NCI-H1436 (cell line): ENCODE results near the gene STK32A.
"Not testable (repeated sequence)": the region's sequence is repeated elsewhere in the genome, so short reads cannot be mapped to it uniquely, and the experiment has no call there.

Experiments used
- DNase-seq: peaks from one replicate; lab custom pipeline; 2025; lab: John Stamatoyannopoulos, UW

STK32A gene

DNA sequence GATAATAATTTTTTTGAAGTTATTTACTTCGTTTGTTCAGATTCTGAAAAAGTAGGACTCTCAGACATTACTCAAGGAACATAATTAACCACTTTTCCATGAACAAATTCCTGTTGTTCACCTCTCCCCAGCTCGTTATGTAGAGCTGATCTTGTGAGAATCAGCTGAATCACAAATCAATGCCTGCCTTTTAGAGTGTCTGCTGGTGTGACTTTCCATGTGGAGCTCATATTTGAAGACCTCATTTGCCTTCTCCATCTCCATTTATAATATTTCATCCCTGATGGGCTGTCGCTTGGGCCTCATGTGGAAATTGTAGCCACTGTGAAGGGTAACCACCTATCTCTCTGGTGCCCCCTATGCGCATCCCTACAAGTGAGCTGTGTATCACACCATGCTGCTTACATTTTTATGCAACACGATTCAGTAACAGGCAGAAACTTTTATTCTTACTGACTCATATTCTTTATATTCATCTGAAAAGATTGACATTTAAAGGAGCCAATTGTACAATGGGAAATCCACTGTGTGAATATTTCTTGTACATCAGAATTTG lies 111.3 kb downstream of the STK32A start:
- no peak for DNase-seq

DNA sequence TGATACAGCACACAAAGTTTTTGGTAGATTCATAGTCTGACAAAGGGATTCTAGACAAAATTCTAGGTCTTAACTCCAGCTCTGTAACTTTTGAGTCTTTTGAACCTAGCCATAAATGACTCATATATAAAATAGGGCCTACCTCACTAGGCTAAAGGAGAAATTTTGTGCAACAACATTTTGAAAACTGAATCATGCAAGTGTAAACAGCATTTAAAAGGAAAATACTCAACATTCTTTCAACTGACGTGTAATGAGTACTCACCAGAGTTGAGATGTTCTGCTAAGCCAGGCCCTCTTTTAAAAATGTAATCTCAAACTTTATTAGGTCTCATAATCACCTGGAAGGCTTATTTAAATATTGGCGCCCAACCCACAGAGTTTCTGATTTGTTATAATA lies 113.2 kb downstream of the STK32A start:
- DNase-seq = no peak

- no peak for DNase-seq
These were observed 113.6 kb downstream of the STK32A start for GRCh38 chr5:147348451-147348850.

DNA sequence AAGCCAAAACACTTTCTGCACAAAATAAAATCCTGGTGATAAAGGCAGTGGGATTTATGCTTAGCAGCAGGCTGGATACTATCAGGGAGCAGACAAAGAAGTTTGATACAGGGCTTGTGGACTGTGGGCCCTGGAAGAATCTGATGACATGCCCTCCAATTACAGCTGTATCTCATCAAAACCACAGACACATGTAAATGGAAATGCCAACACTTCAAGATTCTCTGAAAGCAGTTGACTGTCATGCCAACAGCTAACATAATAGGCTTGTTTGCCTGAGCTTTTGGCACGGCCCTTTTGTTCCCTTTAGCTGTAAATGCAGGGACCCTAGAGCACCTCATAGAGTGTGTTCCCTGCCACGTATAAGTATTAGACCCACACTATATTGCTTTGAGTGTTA lies 114.4 kb downstream of the STK32A start:
- DNase-seq = no peak

GRCh38 chr5:147359101-147359500 lies 124.3 kb downstream of the STK32A start:
- DNase-seq = no peak

- no peak for DNase-seq
These were observed 124.8 kb downstream of the STK32A start for GRCh38 chr5:147359581-147359980.

DNA sequence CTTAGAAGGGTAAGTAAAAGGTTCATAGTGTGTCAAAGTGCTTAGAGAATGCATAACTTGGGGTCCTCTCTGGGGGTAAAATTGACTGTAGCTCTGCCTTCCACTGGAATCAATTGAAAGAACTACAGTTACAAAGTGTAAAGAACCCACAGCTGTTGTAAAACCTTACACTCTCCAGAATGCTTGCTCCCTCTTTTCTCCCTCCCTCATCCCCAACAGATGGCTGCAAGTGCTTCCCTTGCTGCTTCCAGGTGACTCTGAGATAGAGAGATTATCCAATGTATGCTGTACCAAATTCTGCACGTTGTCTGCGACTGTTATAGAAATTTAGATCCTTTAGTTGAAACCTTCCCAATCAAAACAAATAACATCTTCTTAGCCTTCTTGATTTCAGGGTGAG lies 126.0 kb downstream of the STK32A start:
- no peak for DNase-seq

DNA sequence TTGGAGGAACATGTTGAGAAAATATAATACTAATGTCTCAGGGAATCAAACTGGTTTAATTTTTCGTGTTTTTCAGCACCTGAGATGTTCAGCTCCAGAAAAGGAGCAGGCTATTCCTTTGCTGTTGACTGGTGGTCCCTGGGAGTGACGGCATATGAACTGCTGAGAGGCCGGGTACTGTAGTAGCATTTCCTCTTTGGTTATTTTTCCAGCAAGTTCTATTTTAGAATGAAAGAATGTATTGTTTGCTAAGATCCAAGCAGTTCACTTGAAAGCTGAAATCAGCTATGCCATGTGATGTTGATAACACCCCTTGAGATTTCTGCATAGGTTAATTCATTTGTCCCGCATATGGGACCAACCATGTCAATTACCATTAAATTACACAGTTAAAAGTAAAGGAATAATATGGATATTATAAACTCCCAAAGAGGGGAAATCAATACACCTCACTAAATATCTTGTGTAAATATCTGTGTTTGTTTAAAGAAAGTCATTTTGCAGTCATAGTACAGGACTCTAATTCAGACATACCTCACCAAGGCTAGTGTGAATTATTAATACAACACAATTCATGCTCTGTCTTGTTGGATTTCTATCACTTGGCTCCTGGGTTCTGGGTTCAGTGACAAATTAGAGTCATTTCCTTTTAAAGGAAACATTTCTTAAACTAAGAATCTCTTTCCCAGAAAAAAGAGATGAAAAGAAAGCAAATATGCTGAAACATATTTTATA lies 126.8 kb downstream of the STK32A start:
- DNase-seq = no peak

DNA sequence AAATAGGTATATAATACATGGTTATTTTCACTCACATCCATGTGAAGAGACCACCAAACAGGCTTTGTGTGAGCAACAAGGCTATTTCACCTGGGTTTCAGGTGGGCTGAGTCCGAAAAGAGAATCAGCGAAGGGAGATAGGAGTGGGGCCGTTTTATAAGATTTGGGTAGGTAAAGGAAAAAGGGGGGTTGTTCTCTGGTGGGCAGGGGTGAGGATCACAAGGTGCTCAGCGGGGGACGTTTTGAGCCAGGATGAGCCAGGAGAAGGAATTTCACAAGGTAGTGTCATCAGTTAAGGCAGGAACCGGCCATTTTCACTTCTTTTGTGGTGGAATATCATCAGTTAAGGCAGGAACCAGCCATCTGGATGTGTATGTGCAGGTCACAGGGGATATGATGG lies 132.6 kb downstream of the STK32A start:
- not testable (repeated sequence) for DNase-seq

GRCh38 chr5:147369742-147370374 lies 135.0 kb downstream of the STK32A start:
- peak; percentile 50 for DNase-seq

- DNase-seq = no peak
These were observed 136.5 kb downstream of the STK32A start for GRCh38 chr5:147371290-147371689.

DNA sequence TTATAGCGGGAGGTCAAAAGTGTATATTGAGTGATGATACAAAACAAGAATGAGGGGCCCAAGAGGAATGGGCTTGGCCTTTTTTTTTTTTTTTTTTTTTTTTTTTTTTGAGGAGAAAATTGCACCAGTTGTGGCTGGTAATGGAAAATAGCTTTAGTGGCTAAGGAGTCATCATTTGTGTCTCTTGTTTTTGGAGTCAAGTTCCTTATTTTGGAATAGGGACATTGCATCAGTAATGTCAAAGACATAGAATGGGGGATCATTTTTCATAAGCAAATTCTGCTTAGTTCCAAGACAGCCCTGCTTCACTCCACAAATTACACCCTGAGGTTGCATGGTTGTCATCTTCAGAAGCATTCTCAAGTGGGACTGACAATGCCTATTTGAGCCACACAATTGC lies 137.4 kb downstream of the STK32A start:
- DNase-seq = no peak

DNA sequence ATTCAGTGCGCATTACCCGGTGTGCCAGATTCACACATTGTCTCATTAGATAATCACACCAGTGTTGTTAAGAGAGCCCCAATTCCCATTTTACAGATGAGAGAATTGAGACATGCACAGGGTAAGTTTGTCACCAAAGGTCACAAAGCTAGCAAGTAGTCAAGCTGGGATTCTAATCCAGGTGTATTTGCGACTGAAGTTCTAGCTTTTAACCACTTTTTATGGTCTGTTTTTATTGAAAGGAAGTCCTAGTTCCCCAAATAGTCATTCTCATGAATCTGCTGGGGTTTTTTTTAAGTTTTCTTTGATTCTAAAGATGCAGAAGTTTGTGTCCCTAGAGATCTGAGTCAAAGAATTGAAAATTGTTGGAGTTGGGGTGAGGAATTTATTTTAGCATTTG lies 138.5 kb downstream of the STK32A start:
- no peak for DNase-seq

DNA sequence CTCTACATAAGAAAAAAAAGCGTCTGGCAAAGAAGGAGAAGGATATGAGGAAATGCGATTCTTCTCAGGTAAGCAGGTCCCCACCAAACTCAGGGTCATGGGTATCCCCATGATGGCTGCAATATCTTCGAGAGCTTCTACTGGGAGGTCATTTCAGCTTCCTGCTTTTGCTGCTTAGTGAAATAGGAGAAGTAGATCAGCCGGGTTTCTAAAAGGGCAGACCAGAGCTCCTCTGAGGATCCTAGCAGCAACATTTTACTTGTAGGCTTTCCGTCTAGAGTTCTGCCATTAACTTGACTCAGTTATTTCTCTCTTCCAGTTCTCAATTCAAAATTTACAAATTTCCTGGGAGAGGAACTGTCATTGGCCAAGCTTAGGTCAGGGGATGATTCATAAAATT lies 140.3 kb downstream of the STK32A start:
- no peak for DNase-seq

GRCh38 chr5:147377682-147378081 lies 142.9 kb downstream of the STK32A start:
- no peak for DNase-seq

DNA sequence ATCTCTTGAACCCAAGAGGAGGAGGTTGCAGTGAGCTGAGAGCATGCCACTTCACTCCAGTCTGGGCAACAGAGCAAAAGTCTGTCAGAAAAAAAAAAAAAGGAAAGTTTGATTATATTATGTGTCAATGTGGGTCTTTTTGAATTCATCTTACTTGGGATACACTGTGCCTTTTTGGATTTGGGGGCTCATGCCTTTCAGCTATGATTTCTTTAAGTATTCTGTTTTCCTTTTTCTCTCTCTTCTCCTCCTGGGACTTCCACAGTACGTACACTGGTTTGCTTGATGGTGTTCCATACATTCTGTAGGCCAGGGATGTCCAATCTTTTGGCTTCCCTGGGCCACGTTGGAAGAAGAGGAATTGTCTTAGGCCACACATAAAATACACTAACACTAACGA lies 146.7 kb downstream of the STK32A start:
- no peak for DNase-seq

DNA sequence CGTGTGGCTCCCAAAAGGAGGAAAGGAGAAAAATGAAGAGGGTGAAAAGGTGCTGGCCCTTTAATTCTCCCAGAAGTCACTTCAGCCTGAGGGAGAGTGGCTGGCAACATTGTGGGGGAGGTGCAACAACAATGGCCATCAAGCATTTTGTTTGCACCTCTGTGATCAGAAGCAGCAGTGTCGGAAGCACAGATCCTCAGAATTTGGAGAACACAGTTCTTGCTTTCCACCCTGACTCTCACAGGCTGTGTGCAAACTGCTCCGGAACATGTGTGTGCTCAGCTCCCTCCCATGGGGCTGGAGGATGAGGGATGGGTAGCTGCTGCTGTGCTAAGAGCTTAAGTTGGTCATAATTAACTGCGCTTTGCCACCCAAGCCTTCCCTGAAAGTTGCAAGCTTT lies 147.9 kb downstream of the STK32A start:
- no peak for DNase-seq

DNA sequence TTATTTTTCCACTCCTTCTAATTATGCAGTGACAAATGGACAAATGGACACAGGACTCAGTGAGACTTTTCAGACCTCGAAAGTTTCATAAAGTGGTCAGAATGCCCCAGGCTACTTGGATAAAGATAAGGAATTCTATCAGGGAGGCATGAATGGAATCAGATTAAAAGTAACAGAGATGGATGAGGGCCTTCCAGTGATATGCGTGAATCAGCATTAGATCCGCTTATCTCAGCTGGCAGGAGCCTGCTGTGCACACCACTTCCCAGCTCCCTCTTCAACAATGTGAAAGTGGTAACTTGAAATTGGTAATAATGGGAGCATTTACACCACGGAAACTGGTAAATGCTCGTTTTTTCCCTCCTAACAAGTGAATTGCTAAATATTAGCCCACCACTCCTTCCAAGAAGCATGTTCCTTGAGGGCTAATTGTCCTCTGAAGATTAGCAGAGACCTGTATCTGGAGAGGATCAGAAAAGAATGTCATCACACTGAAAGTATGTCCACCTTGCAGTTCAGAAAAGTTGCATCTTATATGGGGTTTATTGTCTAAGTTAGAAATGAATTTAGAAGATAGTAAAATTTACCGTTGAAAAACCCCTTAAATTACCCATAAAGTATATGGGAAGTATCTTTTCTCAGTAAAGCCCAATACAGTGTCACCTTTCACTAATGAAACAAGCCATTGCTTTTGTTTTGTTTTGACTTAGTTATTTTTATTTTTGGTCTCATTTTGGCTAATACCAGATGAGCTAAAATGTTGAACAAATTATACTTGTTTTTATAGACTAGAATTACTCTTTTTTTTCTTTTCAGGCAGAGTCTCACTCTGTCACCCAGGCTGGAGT lies 149.7 kb downstream of the STK32A start:
- DNase-seq = no peak

GRCh38 chr5:147387109-147387508 lies 152.3 kb downstream of the STK32A start:
- no peak for DNase-seq

GRCh38 chr5:147388184-147389108 lies 153.6 kb downstream of the STK32A start:
- no peak for DNase-seq

- no peak for DNase-seq
These were observed 155.9 kb downstream of the STK32A start for GRCh38 chr5:147390654-147391225.
